Gastrocnemius medialis (tissue), 4 donors: ENCODE data around the gene PCDHB5.
"Not testable (repeated sequence)": the region's sequence is repeated elsewhere in the genome, so short reads cannot be mapped to it uniquely, and the experiment has no call there.

Experiments used
- POLR2A ChIP-seq, 2 donors: fragments of 450-650 bp; IDR thresholded peaks; one replicate each; pipeline ENCODE4 v1.6.1; 2017; ENCODE audit warnings: antibody characterized with exemption in 2 of 2, mild to moderate bottlenecking in 2 of 2, moderate library complexity in 2 of 2
- TF ChIP-seq, protein P1 (sequence below), 5 experiments: fragments of 450-650 bp in 3 of 5; fragments of 200-600 bp in 2 of 5; sonication (generic) in 2 of 5; IDR thresholded peaks in 4 of 5; conservative IDR thresholded peaks in 1 of 5; 1 replicate in 4 of 5; 2 replicates in 1 of 5; pipeline ENCODE4 v1.5.1; 2016 to 2019; ENCODE audit warnings: antibody characterized with exemption in 5 of 5, mild to moderate bottlenecking in 3 of 5, moderate library complexity in 3 of 5

DNA sequence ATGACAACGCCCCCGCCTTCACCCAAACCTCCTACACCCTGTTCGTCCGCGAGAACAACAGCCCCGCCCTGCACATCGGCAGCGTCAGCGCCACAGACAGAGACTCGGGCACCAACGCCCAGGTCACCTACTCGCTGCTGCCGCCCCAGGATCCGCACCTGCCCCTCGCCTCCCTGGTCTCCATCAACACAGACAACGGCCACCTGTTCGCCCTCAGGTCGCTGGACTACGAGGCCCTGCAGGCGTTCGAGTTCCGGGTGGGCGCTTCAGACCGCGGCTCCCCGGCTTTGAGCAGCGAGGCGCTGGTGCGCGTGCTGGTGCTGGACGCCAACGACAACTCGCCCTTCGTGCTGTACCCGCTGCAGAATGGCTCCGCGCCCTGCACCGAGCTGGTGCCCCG lies 44.4 kb downstream of the PCDHB5 start:
- TF ChIP-seq POLR2A (IDR thresholded peaks at IDR 0.05), result not testable (repeated sequence)
- TF ChIP-seq, protein P1, sequence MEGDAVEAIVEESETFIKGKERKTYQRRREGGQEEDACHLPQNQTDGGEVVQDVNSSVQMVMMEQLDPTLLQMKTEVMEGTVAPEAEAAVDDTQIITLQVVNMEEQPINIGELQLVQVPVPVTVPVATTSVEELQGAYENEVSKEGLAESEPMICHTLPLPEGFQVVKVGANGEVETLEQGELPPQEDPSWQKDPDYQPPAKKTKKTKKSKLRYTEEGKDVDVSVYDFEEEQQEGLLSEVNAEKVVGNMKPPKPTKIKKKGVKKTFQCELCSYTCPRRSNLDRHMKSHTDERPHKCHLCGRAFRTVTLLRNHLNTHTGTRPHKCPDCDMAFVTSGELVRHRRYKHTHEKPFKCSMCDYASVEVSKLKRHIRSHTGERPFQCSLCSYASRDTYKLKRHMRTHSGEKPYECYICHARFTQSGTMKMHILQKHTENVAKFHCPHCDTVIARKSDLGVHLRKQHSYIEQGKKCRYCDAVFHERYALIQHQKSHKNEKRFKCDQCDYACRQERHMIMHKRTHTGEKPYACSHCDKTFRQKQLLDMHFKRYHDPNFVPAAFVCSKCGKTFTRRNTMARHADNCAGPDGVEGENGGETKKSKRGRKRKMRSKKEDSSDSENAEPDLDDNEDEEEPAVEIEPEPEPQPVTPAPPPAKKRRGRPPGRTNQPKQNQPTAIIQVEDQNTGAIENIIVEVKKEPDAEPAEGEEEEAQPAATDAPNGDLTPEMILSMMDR (IDR thresholded peaks at IDR 0.05 in 4 of 5, conservative IDR thresholded peaks at IDR 0.05 in 1 of 5), result not testable (repeated sequence)
